ENCODE data around the gene CDS1. TPM values are rescaled to one million over a fixed set of nuclear protein-coding genes. Genes with fewer than 3 reads are reported as not detected.

CDS1 gene
- total and polyA plus RNA-seq, 12 donors, result 0.28 to 1.2 (median 0.52) TPM

DNA sequence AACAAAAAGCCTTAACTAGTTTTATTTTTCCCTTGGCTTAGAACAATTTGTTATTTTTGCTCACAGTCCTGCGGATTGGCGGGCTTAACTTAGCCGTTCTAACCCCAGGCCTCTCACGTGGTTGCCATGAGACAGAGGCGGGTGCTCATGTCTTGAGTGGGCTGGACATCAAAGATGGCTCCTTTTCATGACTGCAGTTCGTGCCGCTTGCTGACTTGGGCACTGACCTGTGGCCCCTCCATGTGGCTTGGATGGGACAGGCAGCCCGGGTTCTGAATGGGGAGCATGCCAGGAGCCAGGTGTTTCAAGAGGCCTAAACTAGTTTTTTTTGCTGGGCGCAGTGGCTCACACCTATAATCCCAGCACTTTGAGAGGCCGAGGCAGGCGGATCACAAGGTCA lies 40.7 kb downstream of the CDS1 start:
- DNase-seq, result no peak
- no peaks in the 10 kb centered on the region for H3K36me3 ChIP-seq
- TF ChIP-seq, protein P1, sequence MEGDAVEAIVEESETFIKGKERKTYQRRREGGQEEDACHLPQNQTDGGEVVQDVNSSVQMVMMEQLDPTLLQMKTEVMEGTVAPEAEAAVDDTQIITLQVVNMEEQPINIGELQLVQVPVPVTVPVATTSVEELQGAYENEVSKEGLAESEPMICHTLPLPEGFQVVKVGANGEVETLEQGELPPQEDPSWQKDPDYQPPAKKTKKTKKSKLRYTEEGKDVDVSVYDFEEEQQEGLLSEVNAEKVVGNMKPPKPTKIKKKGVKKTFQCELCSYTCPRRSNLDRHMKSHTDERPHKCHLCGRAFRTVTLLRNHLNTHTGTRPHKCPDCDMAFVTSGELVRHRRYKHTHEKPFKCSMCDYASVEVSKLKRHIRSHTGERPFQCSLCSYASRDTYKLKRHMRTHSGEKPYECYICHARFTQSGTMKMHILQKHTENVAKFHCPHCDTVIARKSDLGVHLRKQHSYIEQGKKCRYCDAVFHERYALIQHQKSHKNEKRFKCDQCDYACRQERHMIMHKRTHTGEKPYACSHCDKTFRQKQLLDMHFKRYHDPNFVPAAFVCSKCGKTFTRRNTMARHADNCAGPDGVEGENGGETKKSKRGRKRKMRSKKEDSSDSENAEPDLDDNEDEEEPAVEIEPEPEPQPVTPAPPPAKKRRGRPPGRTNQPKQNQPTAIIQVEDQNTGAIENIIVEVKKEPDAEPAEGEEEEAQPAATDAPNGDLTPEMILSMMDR (IDR thresholded peaks at IDR 0.05), result no peak
- intact Hi-C loops (cut with DNase I), result no loop called here
- 96% methylated on average over 11 of the region's 11 CpGs for WGBS, 2 donors
- H3K27me3 ChIP-seq, result no peaks in the 10 kb centered on the region
- H3K4me3 ChIP-seq, result no peak overlapping the region
- H3K9me3 ChIP-seq, result no peaks in the 10 kb centered on the region
- no peak for ATAC-seq
- no peak overlapping the region for H3K27ac ChIP-seq
- no peaks in the 10 kb centered on the region for H3K4me1 ChIP-seq

DNA sequence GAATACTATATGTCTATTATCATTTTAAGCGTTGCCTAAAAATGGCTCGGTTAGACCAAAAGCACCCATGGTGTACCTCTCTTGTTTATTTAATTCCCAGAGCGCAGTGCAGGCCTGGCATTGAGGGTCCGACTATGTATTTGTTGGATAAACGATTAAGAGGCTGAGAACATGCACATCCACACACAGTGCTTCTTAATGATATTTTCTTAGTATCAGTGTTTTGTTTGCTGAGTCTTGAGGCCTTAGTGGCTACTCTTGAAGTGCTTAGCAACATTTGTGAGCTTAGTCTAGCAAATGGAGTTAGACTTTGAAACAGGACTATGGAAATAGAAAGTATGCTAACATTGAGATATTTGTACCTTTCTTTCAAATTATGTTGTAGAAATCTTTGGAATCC lies 43.7 kb downstream of the CDS1 start:
- Histone ChIP-seq H3K36me3 (no peaks in the 10 kb centered on the region), H3K27ac (no peak overlapping the region), H3K27me3 (no peaks in the 10 kb centered on the region), H3K9me3 (no peaks in the 10 kb centered on the region), H3K4me1 (no peaks in the 10 kb centered on the region), H3K4me3 (no peak overlapping the region)
- no peak for ATAC-seq
- intact Hi-C loops (cut with DNase I), result no loop called here
- DNase-seq, result no peak
- TF ChIP-seq, protein P1 (IDR thresholded peaks at IDR 0.05), result no peak
- WGBS, 2 donors, result 92 to 95% methylated on average over 5 of the region's 5 CpGs

DNA sequence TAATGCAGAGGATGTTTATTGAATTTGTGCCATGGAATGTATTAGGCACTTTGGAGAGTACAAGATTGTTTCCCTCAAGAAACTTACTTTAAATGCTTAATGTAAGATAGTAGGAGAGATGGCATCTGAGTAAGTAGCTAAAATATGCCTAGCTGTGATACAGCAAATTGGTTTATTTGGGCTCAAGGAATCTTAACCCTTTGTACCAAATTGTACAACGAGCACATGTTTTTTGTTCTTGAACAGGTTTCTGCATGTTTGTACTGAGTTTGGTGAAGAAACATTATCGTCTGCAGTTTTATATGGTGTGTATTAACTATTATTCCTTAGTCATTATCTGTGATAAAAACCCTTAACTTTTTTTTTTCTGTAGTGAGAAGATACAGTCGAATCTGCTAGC lies 48.6 kb downstream of the CDS1 start:
- TF ChIP-seq, protein P1 (IDR thresholded peaks at IDR 0.05), result no peak
- intact Hi-C loops (cut with DNase I), result no loop called here
- H3K36me3 ChIP-seq, result no peaks in the 10 kb centered on the region
- no peaks in the 10 kb centered on the region for H3K27me3 ChIP-seq
- H3K9me3 ChIP-seq, result no peaks in the 10 kb centered on the region
- no peak for ATAC-seq
- H3K27ac ChIP-seq, result no peak overlapping the region
- no peaks in the 10 kb centered on the region for H3K4me1 ChIP-seq
- no peak for DNase-seq
- WGBS, 2 donors, result 79 to 81% methylated on average over 3 of the region's 3 CpGs
- H3K4me3 ChIP-seq, result no peak overlapping the region

DNA sequence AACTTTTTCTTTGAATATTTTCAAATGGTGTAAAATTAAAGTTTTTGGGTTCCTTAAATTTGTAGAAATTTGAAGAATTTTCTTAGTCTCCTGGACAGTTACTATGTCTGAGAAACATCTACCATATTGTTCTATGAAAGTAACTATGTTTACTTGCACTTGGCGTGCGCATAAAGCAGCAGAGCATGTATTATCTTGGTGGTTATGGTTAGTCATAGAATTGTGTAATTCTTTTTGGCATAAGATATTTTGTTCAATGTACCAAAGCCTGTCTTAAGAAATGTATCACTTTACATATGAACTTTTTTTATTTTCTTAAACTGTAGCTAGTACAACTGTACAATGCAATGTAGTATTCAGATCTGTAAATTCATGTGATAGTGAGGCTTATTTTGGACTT lies 49.2 kb downstream of the CDS1 start:
- H3K36me3 ChIP-seq, result no peaks in the 10 kb centered on the region
- WGBS, 2 donors, result 96% methylated on average over 2 of the region's 2 CpGs
- H3K4me1 ChIP-seq, result no peaks in the 10 kb centered on the region
- H3K27me3 ChIP-seq, result no peaks in the 10 kb centered on the region
- H3K4me3 ChIP-seq, result no peak overlapping the region
- H3K9me3 ChIP-seq, result no peaks in the 10 kb centered on the region
- no peak for ATAC-seq
- DNase-seq, result no peak
- TF ChIP-seq, protein P1 (IDR thresholded peaks at IDR 0.05), result no peak
- no peak overlapping the region for H3K27ac ChIP-seq
- intact Hi-C loops (cut with DNase I), result loop anchor here in 1 of 10 donors (2.0 kb wide), 1 partner anchor 25 kb away; no protein-coding TSS in a partner anchor

Measured in heart right ventricle (tissue), 16 donors.